Astrocyte (in vitro differentiated cells and primary cell): ENCODE results near the gene CPE. TPM values are rescaled to one million over a fixed set of nuclear protein-coding genes. Genes with fewer than 3 reads are reported as not detected.

Source experiments
- DNase-seq: peaks from one replicate; pipeline ENCODE4 v3.0.0-alpha.2; 2010; ENCODE audit warnings: low read depth
- FAIRE-seq: peaks from 2 replicates; lab custom pipeline; 2011; peaks lifted over from hg19 to GRCh38; lab: Jason Lieb, UNC
- H2AFZ ChIP-seq: 2 replicates; pipeline ENCODE4 v1.6.0; 2012; ENCODE audit warnings: low read depth, low read length, inconsistent platforms
- H3K27ac ChIP-seq: 2 replicates; pipeline ENCODE4 v1.5.1; 2011; ENCODE audit warnings: low read depth, low read length, inconsistent platforms
- H3K27me3 ChIP-seq: 2 replicates; pipeline ENCODE4 v1.6.0; 2011; ENCODE audit warnings: low read length, inconsistent platforms; ENCODE audit not compliant: insufficient read depth
- H3K36me3 ChIP-seq: 2 replicates; pipeline ENCODE4 v1.5.1; 2011; ENCODE audit warnings: low read length, inconsistent platforms; ENCODE audit not compliant: insufficient read depth
- H3K4me1 ChIP-seq: 2 replicates; pipeline ENCODE4 v1.5.1; 2011; ENCODE audit warnings: low read length, inconsistent platforms; ENCODE audit not compliant: insufficient read depth
- H3K4me2 ChIP-seq: 2 replicates; pipeline ENCODE4 v1.6.0; 2012; ENCODE audit warnings: low read length, inconsistent platforms
- H3K4me3 ChIP-seq: 2 replicates; pipeline ENCODE4 v1.5.1; 2011; ENCODE audit warnings: low read depth, mild to moderate bottlenecking, low read length, inconsistent platforms; ENCODE audit not compliant: insufficient read depth
- H3K79me2 ChIP-seq: 2 replicates; pipeline ENCODE4 v1.6.0; 2012; ENCODE audit warnings: mild to moderate bottlenecking, low read length, inconsistent platforms; ENCODE audit not compliant: insufficient read depth
- H3K9ac ChIP-seq: 2 replicates; pipeline ENCODE4 v1.6.0; 2012; ENCODE audit warnings: mild to moderate bottlenecking, low read length, inconsistent platforms
- H3K9me3 ChIP-seq: 2 replicates; pipeline ENCODE4 v1.5.1; 2012; ENCODE audit warnings: low read depth, mild to moderate bottlenecking, low read length, inconsistent platforms; ENCODE audit not compliant: insufficient read depth
- H4K20me1 ChIP-seq: 2 replicates; pipeline ENCODE4 v1.6.0; 2012; ENCODE audit warnings: low read length, inconsistent platforms; ENCODE audit not compliant: insufficient read depth
- H3K27ac Mint-ChIP-seq: one replicate; pipeline ENCODE4 v1.8.0; 2021; ENCODE audit warnings: mild to moderate bottlenecking, mixed read lengths; ENCODE audit not compliant: unreplicated experiment
- H3K27me3 Mint-ChIP-seq: one replicate; pipeline ENCODE4 v1.8.0; 2021; ENCODE audit warnings: low read depth, mixed read lengths; ENCODE audit not compliant: unreplicated experiment
- H3K36me3 Mint-ChIP-seq: one replicate; pipeline ENCODE4 v1.8.0; 2021; ENCODE audit warnings: low read depth, mixed read lengths; ENCODE audit not compliant: unreplicated experiment
- H3K4me1 Mint-ChIP-seq: one replicate; pipeline ENCODE4 v1.8.0; 2021; ENCODE audit warnings: low read depth, mixed read lengths; ENCODE audit not compliant: unreplicated experiment
- H3K4me3 Mint-ChIP-seq: one replicate; pipeline ENCODE4 v1.8.0; 2021; ENCODE audit warnings: mild to moderate bottlenecking, moderate library complexity, mixed read lengths; ENCODE audit not compliant: unreplicated experiment
- H3K9me3 Mint-ChIP-seq: one replicate; pipeline ENCODE4 v1.8.0; 2021; ENCODE audit warnings: mild to moderate bottlenecking, mixed read lengths; ENCODE audit not compliant: unreplicated experiment
- CTCF ChIP-seq: IDR thresholded peaks from 2 replicates; pipeline ENCODE4 v1.5.1; 2011; ENCODE audit warnings: low read depth, mild to moderate bottlenecking, inconsistent platforms, low read length, moderate library complexity; ENCODE audit not compliant: insufficient read depth
- EZH2 ChIP-seq: IDR thresholded peaks from 2 replicates; pipeline ENCODE4 v1.6.1; 2012; ENCODE audit warnings: mild to moderate bottlenecking, low read length, inconsistent platforms; ENCODE audit not compliant: insufficient read depth
- total RNA-seq: library from RNA; stranded (reverse); gene quantifications from 2 replicates; pipeline ENCODE4 v1.2.1, GENCODE V29; 2021

Gene CPE
- total RNA-seq, 1 donor from 2014 or later: 380 TPM

GRCh38 chr4:165381821-165382373 is 3.1 kb downstream of the CPE start:
- no peak for FAIRE-seq
- Histone ChIP-seq H3K4me1 (peaks cover 4% of the 10 kb centered on the region), H3K4me3 (no peak overlapping the region), H3K9ac (no peak overlapping the region), H4K20me1 (no peaks in the 10 kb centered on the region), H2AFZ (no peak overlapping the region), H3K36me3 (no peaks in the 10 kb centered on the region), H3K27me3 (no peaks in the 10 kb centered on the region), H3K4me2 (no peak overlapping the region), H3K79me2 (peaks cover 4% of the 10 kb centered on the region), H3K9me3 (no peaks in the 10 kb centered on the region), H3K27ac (no peak overlapping the region)
- TF ChIP-seq EZH2 (no peak), CTCF (no peak)
- no peaks in the 10 kb centered on the region for H3K36me3 Mint-ChIP-seq
- H3K27ac Mint-ChIP-seq: no peak overlapping the region
- peak overlapping the region; percentile 24 for H3K4me3 Mint-ChIP-seq
- no peaks in the 10 kb centered on the region for H3K9me3 Mint-ChIP-seq
- DNase-seq: no peak
- peaks cover 37% of the 10 kb centered on the region for H3K4me1 Mint-ChIP-seq
- H3K27me3 Mint-ChIP-seq: no peaks in the 10 kb centered on the region

GRCh38 chr4:165382640-165383039 is 3.8 kb downstream of the CPE start:
- Histone ChIP-seq H3K27me3 (no peaks in the 10 kb centered on the region), H3K4me2 (no peak overlapping the region), H4K20me1 (no peaks in the 10 kb centered on the region), H3K4me1 (peaks cover 4% of the 10 kb centered on the region), H3K27ac (no peak overlapping the region), H3K9ac (no peak overlapping the region), H3K9me3 (no peaks in the 10 kb centered on the region), H3K79me2 (peaks cover 4% of the 10 kb centered on the region), H3K36me3 (no peaks in the 10 kb centered on the region), H3K4me3 (no peak overlapping the region), H2AFZ (no peak overlapping the region)
- TF ChIP-seq EZH2 (no peak), CTCF (no peak)
- no peaks in the 10 kb centered on the region for H3K9me3 Mint-ChIP-seq
- no peaks in the 10 kb centered on the region for H3K36me3 Mint-ChIP-seq
- DNase-seq (no peak), FAIRE-seq (no peak)
- no peak overlapping the region for H3K4me3 Mint-ChIP-seq
- peak overlapping the region; percentile 88 for H3K27ac Mint-ChIP-seq
- peaks cover 37% of the 10 kb centered on the region for H3K4me1 Mint-ChIP-seq
- no peaks in the 10 kb centered on the region for H3K27me3 Mint-ChIP-seq

GRCh38 chr4:165383591-165384073 is 4.8 kb downstream of the CPE start:
- Histone ChIP-seq H4K20me1 (no peaks in the 10 kb centered on the region), H3K4me1 (no peaks in the 10 kb centered on the region), H2AFZ (no peak overlapping the region), H3K27ac (no peak overlapping the region), H3K79me2 (peaks cover 4% of the 10 kb centered on the region), H3K9ac (no peak overlapping the region), H3K4me2 (no peak overlapping the region), H3K27me3 (no peaks in the 10 kb centered on the region), H3K9me3 (no peaks in the 10 kb centered on the region), H3K4me3 (no peak overlapping the region), H3K36me3 (no peaks in the 10 kb centered on the region)
- Mint-ChIP-seq H3K9me3 (no peaks in the 10 kb centered on the region), H3K27me3 (no peaks in the 10 kb centered on the region), H3K27ac (peak overlapping the region; percentile 88), H3K36me3 (no peaks in the 10 kb centered on the region), H3K4me1 (peaks cover 33% of the 10 kb centered on the region), H3K4me3 (no peak overlapping the region)
- TF ChIP-seq EZH2 (no peak), CTCF (no peak)
- DNase-seq (peak; percentile 51), FAIRE-seq (peak; percentile 23)
